ENCODE measurements around the gene FBXL20. TPM values are rescaled to one million over a fixed set of nuclear protein-coding genes. Genes with fewer than 3 reads are reported as not detected.
A peak's percentile ranks its signal among the peaks of the same experiment; 100 is the strongest.

Gene FBXL20
- polyA plus RNA-seq, 1 experiment: 3.9 TPM

GRCh38 chr17:39406951-39407350, 5.5 kb upstream of the FBXL20 start:
- Histone ChIP-seq H3K27me3 (ENCODE audit: control insufficient read depth, insufficient read depth, low read length) (no peaks in the 10 kb centered on the region), H3K36me3 (ENCODE audit: control insufficient read depth, insufficient read depth, low read length) (peaks cover 11% of the 10 kb centered on the region), H3K4me3 (ENCODE audit: low read depth, low read length) (no peak overlapping the region)
- CTCF ChIA-PET: interaction anchor here (0.7 kb wide), 1 partner anchor 31 kb away, joined by 3 read pairs; no protein-coding TSS in a partner anchor
- DNase-seq (ENCODE audit: low read depth): no peak
- POLR2A ChIA-PET: no interaction called here
- no peak for TF ChIP-seq CTCF (IDR thresholded peaks at IDR 0.05; ENCODE audit: insufficient read depth, low read depth, low read length)

- peaks cover 11% of the 10 kb centered on the region for H3K36me3 ChIP-seq (ENCODE audit: control insufficient read depth, insufficient read depth, low read length)
- no peak for DNase-seq (ENCODE audit: low read depth)
- ChIA-PET CTCF (interaction anchor here (0.9 to 1.1 kb wide), 2 partner anchors 134 to 161 kb away, joined by 3 read pairs; no protein-coding TSS in a partner anchor), POLR2A (no interaction called here)
- no peak overlapping the region for H3K4me3 ChIP-seq (ENCODE audit: low read depth, low read length)
- H3K27me3 ChIP-seq (ENCODE audit: control insufficient read depth, insufficient read depth, low read length): no peaks in the 10 kb centered on the region
- no peak for TF ChIP-seq CTCF (IDR thresholded peaks at IDR 0.05; ENCODE audit: insufficient read depth, low read depth, low read length)
Observed at GRCh38 chr17:39405436-39405835, 4.0 kb upstream of the FBXL20 start.

GRCh38 chr17:39404542-39405378, 3.3 kb upstream of the FBXL20 start:
- peak; percentile 58 for DNase-seq (ENCODE audit: low read depth)
- CTCF ChIA-PET: interaction anchor here (0.6 to 1.1 kb wide), 4 partner anchors 120 to 224 kb away, joined by 3 read pairs; no protein-coding TSS in a partner anchor
- TF ChIP-seq CTCF (IDR thresholded peaks at IDR 0.05; ENCODE audit: insufficient read depth, low read depth, low read length): peak; percentile 18; the same call in 1 of the 2 replicates
- H3K36me3 ChIP-seq (ENCODE audit: control insufficient read depth, insufficient read depth, low read length): peaks cover 7% of the 10 kb centered on the region
- no peaks in the 10 kb centered on the region for H3K27me3 ChIP-seq (ENCODE audit: control insufficient read depth, insufficient read depth, low read length)
- POLR2A ChIA-PET: no interaction called here
- H3K4me3 ChIP-seq (ENCODE audit: low read depth, low read length): no peak overlapping the region

- Histone ChIP-seq H3K27me3 (ENCODE audit: control insufficient read depth, insufficient read depth, low read length) (no peaks in the 10 kb centered on the region), H3K36me3 (ENCODE audit: control insufficient read depth, insufficient read depth, low read length) (peaks cover under 1% of the 10 kb centered on the region; the same call in 1 of the 2 replicates), H3K4me3 (ENCODE audit: low read depth, low read length) (no peak overlapping the region)
- no peak for TF ChIP-seq CTCF (IDR thresholded peaks at IDR 0.05; ENCODE audit: insufficient read depth, low read depth, low read length)
- ChIA-PET CTCF (interaction anchor here (0.6 to 1.1 kb wide), 2 partner anchors 38 to 132 kb away, joined by 3 read pairs; no protein-coding TSS in a partner anchor), POLR2A (no interaction called here)
- DNase-seq (ENCODE audit: low read depth): no peak
Observed at GRCh38 chr17:39402890-39403605, 1.6 kb upstream of the FBXL20 start.

- Histone ChIP-seq H3K27me3 (ENCODE audit: control insufficient read depth, insufficient read depth, low read length) (no peaks in the 10 kb centered on the region), H3K4me3 (ENCODE audit: low read depth, low read length) (peak overlapping the region; percentile 97), H3K36me3 (ENCODE audit: control insufficient read depth, insufficient read depth, low read length) (no peaks in the 10 kb centered on the region)
- ChIA-PET POLR2A (no interaction called here), CTCF (no interaction called here)
- DNase-seq (ENCODE audit: low read depth): peak; percentile 57
- TF ChIP-seq CTCF (IDR thresholded peaks at IDR 0.05; ENCODE audit: insufficient read depth, low read depth, low read length): no peak
Observed at GRCh38 chr17:39402244-39402889, 941 bp upstream of the FBXL20 start.
